ENCODE measurements around the gene PHYHD1.

PHYHD1 gene

DNA sequence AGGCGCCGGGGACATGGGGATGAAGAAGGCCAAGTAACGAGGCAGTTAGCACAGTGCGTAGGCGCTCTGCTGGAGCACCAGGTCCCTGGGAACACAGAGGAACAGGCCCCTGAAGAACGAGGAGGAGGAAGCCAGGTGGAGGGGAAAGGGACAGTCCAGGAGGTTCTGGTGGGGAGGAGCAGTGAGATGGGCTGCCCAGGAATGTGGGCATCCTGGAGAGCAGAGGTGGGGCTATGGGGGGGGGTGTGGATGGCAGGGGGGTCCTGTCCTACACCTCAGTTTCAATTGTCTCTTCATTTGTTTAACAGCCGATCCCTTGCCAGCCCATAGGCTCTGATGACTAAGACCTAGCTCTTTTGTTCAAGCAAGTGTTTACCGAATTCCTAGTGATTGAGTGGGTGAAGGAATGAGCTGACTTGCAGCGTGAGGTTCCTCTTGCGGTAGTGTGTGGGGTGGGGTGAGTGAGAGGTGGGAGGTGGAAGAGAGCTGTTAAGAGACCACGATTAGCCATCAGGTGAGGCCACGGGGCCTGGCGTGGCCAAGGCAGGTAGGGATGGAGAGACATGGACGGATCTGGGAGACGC is 8.4 kb upstream of the PHYHD1 start:
- DNase-seq (ENCODE audit: extremely low spot score) = no peak
- ChIA-PET POLR2A (no interaction called here), CTCF (no interaction called here)
- no peak for TF ChIP-seq CTCF (IDR thresholded peaks at IDR 0.05; ENCODE audit: control extremely low read depth, extremely low read depth, low read depth, missing control alignments)

DNA sequence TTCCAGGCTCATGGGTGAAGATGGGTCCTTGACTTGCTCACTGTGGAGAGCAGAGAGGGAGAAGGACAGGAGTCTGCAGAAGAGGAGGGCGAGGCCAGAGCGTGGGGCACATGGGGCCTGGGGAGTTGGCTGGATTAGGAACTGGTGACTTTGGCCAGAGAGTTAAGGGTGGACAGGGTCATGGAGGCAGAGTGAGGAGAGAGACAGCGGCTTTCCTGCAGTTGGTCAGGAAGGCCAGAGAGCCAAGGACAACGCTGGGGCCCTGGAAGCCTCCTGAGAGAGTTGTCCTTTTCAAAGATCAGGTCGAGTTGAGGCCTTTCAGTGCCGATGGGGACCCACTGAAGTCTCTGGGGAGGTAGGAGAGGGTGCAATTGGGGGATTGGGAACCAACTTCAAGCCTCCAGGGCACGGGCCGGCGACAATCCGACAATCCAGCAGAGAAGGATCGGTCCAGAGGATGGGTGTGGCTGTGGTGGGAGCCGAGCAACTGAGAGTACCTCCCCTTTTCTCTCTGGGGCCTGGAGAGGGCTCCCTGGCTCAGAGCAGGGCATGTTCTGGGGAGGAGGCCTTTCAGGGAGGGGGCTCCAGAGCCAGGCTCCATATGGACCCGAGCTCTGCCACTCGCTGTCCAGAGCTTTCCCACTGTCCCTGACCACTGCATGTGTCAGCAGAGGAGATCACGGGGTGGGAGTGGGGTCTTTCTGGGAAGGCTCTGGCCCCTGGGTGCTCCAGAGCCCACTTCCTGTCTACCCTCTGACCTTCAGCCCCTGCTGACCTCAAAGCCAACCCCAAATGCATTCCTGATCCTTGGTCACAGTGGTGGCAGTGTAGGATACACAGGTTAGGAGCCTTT is 7.5 kb upstream of the PHYHD1 start:
- DNase-seq (ENCODE audit: extremely low spot score) = no peak
- POLR2A ChIA-PET = no interaction called here
- CTCF ChIA-PET = no interaction called here
- no peak for TF ChIP-seq CTCF (IDR thresholded peaks at IDR 0.05; ENCODE audit: control extremely low read depth, extremely low read depth, low read depth, missing control alignments)

DNA sequence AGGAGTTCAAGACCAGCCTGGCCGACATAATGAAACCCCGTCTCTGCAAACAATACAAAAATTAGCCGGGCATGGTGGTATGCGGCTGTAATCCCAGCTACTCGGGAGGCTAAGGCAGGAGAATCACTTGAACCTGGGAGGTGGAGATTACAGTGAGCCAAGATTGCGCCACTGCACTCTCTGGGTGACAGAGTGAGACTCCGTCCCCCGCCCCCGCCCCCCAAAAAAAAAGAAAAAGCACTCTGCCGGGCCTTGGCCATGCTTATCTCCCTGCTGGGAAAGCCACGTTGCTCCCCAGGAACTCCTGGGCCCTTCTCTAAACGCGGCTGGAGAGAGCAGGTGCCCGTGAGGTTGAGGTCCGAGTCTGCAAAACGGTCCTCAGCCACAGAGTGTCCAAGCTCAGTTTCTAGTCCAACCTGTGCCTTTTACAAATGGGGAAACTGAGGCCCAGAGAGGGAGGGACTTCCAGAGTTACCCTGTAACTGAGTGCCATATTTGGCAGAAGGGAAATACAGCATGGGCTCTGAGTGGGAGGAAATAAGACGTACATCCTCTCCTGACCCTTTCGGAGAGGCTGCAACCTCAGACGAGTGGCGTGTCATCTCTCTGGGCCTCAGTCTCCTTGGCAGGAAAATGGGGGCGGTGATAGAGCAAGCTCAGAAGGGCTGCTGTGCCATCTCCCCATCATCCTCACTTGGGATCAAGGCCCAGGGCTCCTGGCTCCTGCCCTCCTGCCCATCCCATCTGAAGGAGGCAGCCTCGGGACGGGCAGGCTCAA is 6.6 kb upstream of the PHYHD1 start:
- TF ChIP-seq CTCF (IDR thresholded peaks at IDR 0.05; ENCODE audit: control extremely low read depth, extremely low read depth, low read depth, missing control alignments) = no peak
- POLR2A ChIA-PET = interaction anchor here (0.6 kb wide), 1 partner anchor 35 kb away, joined by 4 read pairs; no protein-coding TSS in a partner anchor
- CTCF ChIA-PET = interaction anchor here (1.3 to 1.5 kb wide), 2 partner anchors 21 to 96 kb away, joined by 3 to 4 read pairs; no protein-coding TSS in a partner anchor
- no peak for DNase-seq (ENCODE audit: extremely low spot score)

GRCh38 chr9:128916204-128916603 is 4.6 kb upstream of the PHYHD1 start:
- no peak for DNase-seq (ENCODE audit: extremely low spot score)
- CTCF ChIA-PET = interaction anchor here (2.0 kb wide), 2 partner anchors 10 to 12 kb away, joined by 6 to 10 read pairs; no protein-coding TSS in a partner anchor
- POLR2A ChIA-PET = no interaction called here
- TF ChIP-seq CTCF (IDR thresholded peaks at IDR 0.05; ENCODE audit: control extremely low read depth, extremely low read depth, low read depth, missing control alignments) = no peak

DNA sequence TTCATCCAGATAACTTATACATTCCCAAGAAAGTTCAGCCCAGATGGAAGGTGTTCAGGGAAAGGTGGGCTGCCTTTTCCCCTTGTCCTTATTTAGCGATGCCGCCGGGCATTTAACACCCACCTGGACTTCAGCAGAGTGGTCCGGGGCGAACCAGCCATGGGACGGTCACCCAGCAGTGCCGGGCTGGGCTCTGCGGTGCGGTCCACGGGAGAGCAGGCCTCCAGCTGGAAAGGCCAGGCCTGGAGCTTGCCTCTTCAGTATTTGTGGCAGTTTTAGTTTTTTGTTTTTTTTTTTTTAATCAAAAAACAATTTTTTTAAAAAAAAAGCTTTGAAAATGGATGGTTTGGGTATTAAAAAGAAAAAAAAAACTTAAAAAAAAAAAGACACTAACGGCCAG is 4.0 kb upstream of the PHYHD1 start:
- POLR2A ChIA-PET = no interaction called here
- CTCF ChIA-PET = interaction anchor here (2.0 kb wide), 2 partner anchors 9 to 12 kb away, joined by 6 to 10 read pairs; no protein-coding TSS in a partner anchor
- no peak for DNase-seq (ENCODE audit: extremely low spot score)
- no peak for TF ChIP-seq CTCF (IDR thresholded peaks at IDR 0.05; ENCODE audit: control extremely low read depth, extremely low read depth, low read depth, missing control alignments)

GRCh38 chr9:128917151-128917849 is 3.5 kb upstream of the PHYHD1 start:
- CTCF ChIA-PET = interaction anchor here (1.6 to 2.0 kb wide), 4 partner anchors 8 to 111 kb away, joined by 4 to 10 read pairs (median 5); partner anchors contain the start of gene SH3GLB2
- POLR2A ChIA-PET = no interaction called here
- no peak for DNase-seq (ENCODE audit: extremely low spot score)
- TF ChIP-seq CTCF (IDR thresholded peaks at IDR 0.05; ENCODE audit: control extremely low read depth, extremely low read depth, low read depth, missing control alignments) = no peak

Measured in GM10248 (cell line).